Osteocyte (in vitro differentiated cells): ENCODE measurements around the gene WIPF2. TPM values are rescaled to one million over a fixed set of nuclear protein-coding genes. Genes with fewer than 3 reads are reported as not detected.

Source experiments
- DNase-seq: peaks from one replicate; pipeline ENCODE4 v3.0.0; 2021; ENCODE audit warnings: mixed read lengths; ENCODE audit not compliant: unreplicated experiment; ENCODE audit errors: extremely low spot score
- H3K27ac Mint-ChIP-seq: one replicate; pipeline ENCODE4 v1.8.0; 2021; ENCODE audit warnings: mild to moderate bottlenecking, mixed read lengths; ENCODE audit not compliant: unreplicated experiment
- H3K27me3 Mint-ChIP-seq: one replicate; pipeline ENCODE4 v1.8.0; 2021; ENCODE audit warnings: mixed read lengths; ENCODE audit not compliant: unreplicated experiment
- H3K36me3 Mint-ChIP-seq: one replicate; pipeline ENCODE4 v1.8.0; 2021; ENCODE audit warnings: mixed read lengths; ENCODE audit not compliant: unreplicated experiment
- H3K4me1 Mint-ChIP-seq: one replicate; pipeline ENCODE4 v1.8.0; 2021; ENCODE audit warnings: mixed read lengths; ENCODE audit not compliant: unreplicated experiment
- H3K4me3 Mint-ChIP-seq: one replicate; pipeline ENCODE4 v1.8.0; 2021; ENCODE audit warnings: mild to moderate bottlenecking, moderate library complexity, mixed read lengths; ENCODE audit not compliant: unreplicated experiment
- H3K9me3 Mint-ChIP-seq: one replicate; pipeline ENCODE4 v1.8.0; 2021; ENCODE audit warnings: mixed read lengths; ENCODE audit not compliant: unreplicated experiment
- CTCF ChIP-seq: fragments of 200-600 bp; sonication (generic); IDR thresholded peaks from 2 replicates; pipeline ENCODE4 v1.5.0; 2021; ENCODE audit warnings: antibody characterized with exemption, mild to moderate bottlenecking, moderate library complexity
- long read RNA-seq: library from polyadenylated mRNA; unstranded; transcript quantifications from one replicate; pipeline ENCODE4 v2.0.0, GENCODE V29; 2021
- total RNA-seq: library from RNA; stranded (reverse); gene quantifications from 2 replicates; pipeline ENCODE4 v1.2.1, GENCODE V29; 2021

WIPF2 gene
- 28.3 and 28.6 TPM in 2 replicates for total RNA-seq
- long read RNA-seq, partial matches to known transcripts, result 4 of 13 reads
- long read RNA-seq, other reads (novel, unspliced or antisense), result 9 of 13 reads

DNA sequence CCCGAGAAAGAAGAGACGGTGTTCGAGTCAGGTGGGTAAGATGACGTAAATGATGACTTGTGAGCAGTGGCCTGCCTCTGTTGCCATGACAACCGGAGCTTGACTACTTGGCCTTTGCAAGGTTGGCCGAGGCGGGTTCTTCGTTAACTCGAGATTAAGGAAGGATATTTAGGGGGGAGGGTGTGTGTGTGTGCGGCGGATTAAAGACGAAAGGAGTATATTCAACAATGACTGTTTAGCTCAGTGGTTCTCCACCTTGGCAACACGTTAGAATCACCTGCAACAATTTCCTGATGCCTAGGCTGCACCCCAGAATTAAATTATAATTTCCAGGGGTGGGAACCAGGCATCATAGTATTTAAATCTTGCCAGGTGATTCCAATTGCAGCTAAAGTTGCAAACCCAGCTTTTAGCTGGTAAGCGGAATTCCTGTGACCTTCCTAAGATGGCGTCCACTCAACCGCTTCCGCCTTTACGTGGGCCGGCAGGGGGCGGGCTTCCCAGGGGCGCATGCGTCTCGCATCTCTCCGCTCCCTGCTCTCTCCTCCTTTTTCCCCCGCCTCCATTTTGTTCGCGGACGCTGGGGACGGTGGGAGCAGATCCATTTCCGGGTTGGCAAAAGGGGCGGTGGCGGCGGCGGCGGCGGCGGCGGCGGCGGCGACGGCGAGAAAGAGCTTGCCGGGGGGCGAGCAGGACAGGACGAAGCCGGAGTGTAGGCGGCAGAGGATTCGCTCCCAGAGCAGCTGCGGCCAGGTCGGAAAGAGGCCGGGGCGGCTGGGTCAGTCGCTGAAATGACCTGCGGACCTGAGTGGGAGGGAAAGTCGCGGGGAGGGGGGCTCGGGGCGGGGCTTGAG is at the start of gene WIPF2:
WIPF2 (plus strand) TSS at position 565 of the 854 bp plus-strand sequence. CDS start 37,156 bp downstream, outside the sequence.
- Mint-ChIP-seq H3K27me3 (no peaks in the 10 kb centered on the region), H3K9me3 (no peaks in the 10 kb centered on the region), H3K36me3 (no peaks in the 10 kb centered on the region), H3K4me1 (peaks cover 20% of the 10 kb centered on the region), H3K27ac (peak within 1 kb of the TSS; percentile 99), H3K4me3 (peak within 1 kb of the TSS; percentile 94)
- peak; percentile 99 for DNase-seq
- peak; percentile 88 for TF ChIP-seq CTCF

GRCh38 chr17:40170325-40170724 is 48.8 kb upstream of the WIPF2 start:
- no peak overlapping the region for H3K27ac Mint-ChIP-seq
- no peak for DNase-seq
- H3K4me3 Mint-ChIP-seq, result no peak overlapping the region
- peaks cover 61% of the 10 kb centered on the region for H3K36me3 Mint-ChIP-seq
- no peaks in the 10 kb centered on the region for H3K9me3 Mint-ChIP-seq
- no peaks in the 10 kb centered on the region for H3K27me3 Mint-ChIP-seq
- H3K4me1 Mint-ChIP-seq, result peaks cover 6% of the 10 kb centered on the region
- no peak for TF ChIP-seq CTCF

DNA sequence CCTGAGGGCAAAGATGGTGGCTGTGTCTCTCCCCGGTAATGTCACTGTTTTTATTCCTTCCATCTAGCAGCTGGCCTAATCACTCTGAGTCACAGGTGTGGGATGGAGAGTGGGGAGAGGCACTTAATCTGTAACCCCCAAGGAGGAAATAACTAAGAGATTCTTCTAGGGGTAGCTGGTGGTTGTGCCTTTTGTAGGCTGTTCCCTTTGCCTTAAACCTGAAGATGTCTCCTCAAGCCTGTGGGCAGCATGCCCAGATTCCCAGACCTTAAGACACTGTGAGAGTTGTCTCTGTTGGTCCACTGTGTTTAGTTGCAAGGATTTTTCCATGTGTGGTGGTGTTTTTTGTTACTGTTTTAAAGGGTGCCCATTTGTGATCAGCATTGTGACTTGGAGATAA is 47.4 kb upstream of the WIPF2 start:
- DNase-seq, result no peak
- H3K27me3 Mint-ChIP-seq, result no peaks in the 10 kb centered on the region
- H3K4me1 Mint-ChIP-seq, result peaks cover 6% of the 10 kb centered on the region
- H3K4me3 Mint-ChIP-seq, result no peak overlapping the region
- no peak overlapping the region for H3K27ac Mint-ChIP-seq
- H3K9me3 Mint-ChIP-seq, result no peaks in the 10 kb centered on the region
- H3K36me3 Mint-ChIP-seq, result peaks cover 51% of the 10 kb centered on the region
- TF ChIP-seq CTCF, result no peak

DNA sequence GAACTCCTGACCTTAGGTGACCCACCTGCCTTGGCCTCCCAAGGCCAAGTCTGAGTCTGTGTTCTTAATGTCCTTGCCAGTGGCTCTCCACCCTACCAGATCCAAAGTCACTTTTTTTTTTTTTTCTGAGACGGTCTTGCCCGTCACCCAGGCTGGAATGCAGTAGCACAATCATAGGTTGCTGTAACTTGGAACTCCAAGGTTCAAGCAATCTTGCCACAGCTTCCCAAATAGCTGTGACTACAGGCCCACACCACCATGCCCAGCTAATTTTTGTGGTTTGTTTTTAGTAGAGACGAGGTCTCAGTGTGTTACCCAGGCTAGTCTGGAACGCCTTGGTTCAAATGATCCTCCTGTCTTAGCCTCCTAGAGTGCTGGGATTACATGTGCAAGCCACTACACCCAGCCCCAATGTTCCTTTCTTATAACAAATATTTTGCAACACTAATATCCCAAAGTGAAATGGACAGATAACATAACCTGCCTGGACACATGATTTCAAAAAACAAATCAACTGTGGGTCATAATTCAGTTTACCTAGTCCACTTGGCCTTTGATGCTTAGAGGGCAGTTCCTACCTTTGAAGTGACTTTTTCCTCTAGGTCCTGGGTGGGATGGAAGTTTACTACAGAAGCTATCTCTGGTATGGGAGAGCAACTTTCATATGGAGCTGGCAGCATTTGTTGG is 45.9 kb upstream of the WIPF2 start:
- no peak for DNase-seq
- no peak overlapping the region for H3K4me3 Mint-ChIP-seq
- H3K4me1 Mint-ChIP-seq, result peaks cover 7% of the 10 kb centered on the region
- TF ChIP-seq CTCF, result no peak
- H3K27ac Mint-ChIP-seq, result no peak overlapping the region
- H3K9me3 Mint-ChIP-seq, result no peaks in the 10 kb centered on the region
- peaks cover 41% of the 10 kb centered on the region for H3K36me3 Mint-ChIP-seq
- no peaks in the 10 kb centered on the region for H3K27me3 Mint-ChIP-seq

DNA sequence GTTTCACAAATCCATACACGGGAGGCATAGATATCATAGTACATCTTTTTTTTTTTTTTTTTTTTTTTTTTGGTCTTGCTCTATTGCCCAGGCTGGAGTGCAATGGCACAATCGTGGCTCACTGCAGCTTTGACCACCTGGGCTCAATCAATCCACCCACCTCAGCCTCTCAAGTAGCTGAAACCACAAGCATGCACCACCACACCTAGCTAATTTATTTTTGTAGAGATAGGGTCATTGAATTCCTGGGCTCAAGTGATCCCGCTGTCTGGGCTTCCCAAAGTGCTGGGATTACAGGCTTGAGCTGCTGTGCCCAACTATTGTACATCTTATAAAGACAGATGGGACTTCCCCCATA is 45.3 kb upstream of the WIPF2 start:
- TF ChIP-seq CTCF, result no peak
- Mint-ChIP-seq H3K9me3 (no peaks in the 10 kb centered on the region), H3K36me3 (peaks cover 37% of the 10 kb centered on the region), H3K27me3 (no peaks in the 10 kb centered on the region), H3K27ac (no peak overlapping the region), H3K4me3 (no peak overlapping the region), H3K4me1 (peaks cover 9% of the 10 kb centered on the region)
- DNase-seq, result no peak
